HG03520 (cell line): ENCODE results near the gene CLDN9.

Experiments
- ATAC-seq: cut with Tn5 transposase; IDR thresholded peaks from one replicate; pipeline ENCODE4 v1.9.1; 2021; ENCODE audit warnings: mild to moderate bottlenecking, moderate library complexity; ENCODE audit not compliant: unreplicated experiment

CLDN9 gene

GRCh38 chr16:3015865-3016521 lies 3.3 kb downstream of the CLDN9 start:
- no peak for ATAC-seq

DNA sequence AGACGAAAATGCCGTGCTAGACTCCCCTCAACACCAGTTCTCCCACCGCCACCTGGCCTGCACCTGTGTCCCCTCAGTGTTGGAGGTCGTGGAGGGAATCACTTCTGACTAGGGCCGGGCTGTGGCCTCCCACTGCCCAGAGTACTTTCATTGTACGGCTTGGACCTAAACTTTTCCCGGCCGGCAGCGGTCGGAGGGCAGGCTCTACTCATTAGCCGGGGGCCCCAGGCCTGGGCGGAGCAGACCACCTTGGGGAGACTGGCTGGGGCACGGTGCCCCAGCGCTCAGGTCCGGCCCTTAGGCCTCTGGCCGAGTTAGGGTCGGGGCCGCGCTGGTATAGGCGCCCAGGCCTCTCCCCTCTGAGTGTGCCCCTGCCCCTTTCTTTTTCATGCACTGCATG lies 4.6 kb downstream of the CLDN9 start:
- ATAC-seq: no peak

DNA sequence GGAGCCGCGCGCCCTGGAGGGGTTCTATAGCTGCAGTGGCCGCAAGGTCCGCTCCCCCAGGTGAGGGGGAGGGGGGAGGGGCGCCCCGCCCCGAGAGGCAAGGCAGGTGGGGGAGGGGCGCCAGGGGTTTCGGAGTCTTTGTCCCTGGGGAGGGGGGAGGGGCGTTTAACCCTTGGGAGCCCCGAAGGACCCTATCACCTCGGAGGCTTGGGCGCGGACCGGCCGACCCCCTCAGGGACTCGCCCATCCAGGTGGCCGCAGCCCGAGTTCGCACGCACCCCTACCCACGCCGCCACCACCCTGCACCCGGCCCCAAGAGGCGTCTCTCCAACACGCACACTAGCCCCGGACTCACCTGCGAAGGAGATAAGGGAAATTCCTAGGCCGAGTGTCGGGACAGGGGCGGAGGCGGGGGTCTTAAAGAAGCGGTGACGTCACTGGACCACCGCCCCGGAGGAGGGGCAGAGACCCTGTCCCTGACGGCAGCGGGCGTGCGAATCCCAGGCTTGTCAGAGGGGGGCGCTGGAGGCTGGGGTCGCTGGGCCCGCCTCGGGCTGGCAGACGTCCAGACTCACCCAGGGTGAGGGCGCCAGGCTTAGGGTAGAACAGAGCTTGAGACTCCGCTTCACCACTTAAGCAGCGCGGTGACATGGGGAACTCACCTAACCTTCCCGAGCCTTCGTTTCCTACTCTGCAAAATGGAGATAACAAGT lies 5.2 kb downstream of the CLDN9 start, which contains the start of gene CLDN6:
CLDN6 (minus strand) TSS at position 390 of the 713 bp plus-strand sequence. CDS start 2,162 bp downstream, outside the sequence.
- ATAC-seq: no peak

- ATAC-seq: no peak
These were observed 7.0 kb downstream of the CLDN9 start for GRCh38 chr16:3019594-3020246.

GRCh38 chr16:3020247-3020603 lies 7.5 kb downstream of the CLDN9 start, which contains the start of gene TNFRSF12A:
Gene TNFRSF12A, plus strand, starts transcription at chr16:3020368. Its CDS starts 30 bp downstream, at chr16:3020398.
- ATAC-seq: no peak

DNA sequence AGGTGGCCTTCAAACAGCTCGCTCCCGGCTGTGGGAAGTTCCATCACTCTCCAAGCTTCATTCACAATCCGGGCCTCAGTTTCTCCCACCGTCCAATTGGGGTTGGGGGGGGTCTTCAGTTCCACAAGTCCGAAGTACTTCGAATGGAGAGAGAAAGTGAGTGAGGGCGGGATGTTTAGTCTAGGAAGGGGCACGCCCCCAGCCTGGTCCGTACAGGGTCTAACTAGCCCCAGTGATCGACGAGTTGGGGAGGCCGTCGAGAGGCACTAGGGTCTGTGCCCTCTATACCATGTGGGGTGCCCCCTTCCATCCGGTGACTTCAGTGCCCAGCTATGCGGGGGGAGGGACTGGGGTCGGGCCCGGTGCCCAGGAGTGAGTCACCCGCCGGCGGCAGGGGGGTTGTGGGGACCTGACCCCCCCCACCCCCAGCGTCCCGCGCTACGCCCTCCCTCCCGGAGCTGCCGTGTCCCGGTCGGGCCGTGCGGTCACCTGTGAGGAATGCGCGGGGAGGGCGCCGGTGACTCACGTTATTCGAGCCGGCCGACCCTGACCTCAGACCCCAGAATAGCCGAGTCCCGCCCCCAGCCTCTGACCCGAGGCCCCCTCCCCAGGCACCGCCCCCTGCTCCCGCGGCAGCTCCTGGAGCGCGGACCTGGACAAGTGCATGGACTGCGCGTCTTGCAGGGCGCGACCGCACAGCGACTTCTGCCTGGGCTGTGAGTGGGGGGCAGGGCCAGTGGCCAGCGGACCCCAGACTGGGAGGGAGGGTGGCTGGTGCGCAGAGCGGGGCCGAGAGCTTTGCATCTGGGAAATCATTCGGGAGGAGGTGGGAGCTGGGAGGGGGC lies 8.1 kb downstream of the CLDN9 start:
- ATAC-seq: no peak

DNA sequence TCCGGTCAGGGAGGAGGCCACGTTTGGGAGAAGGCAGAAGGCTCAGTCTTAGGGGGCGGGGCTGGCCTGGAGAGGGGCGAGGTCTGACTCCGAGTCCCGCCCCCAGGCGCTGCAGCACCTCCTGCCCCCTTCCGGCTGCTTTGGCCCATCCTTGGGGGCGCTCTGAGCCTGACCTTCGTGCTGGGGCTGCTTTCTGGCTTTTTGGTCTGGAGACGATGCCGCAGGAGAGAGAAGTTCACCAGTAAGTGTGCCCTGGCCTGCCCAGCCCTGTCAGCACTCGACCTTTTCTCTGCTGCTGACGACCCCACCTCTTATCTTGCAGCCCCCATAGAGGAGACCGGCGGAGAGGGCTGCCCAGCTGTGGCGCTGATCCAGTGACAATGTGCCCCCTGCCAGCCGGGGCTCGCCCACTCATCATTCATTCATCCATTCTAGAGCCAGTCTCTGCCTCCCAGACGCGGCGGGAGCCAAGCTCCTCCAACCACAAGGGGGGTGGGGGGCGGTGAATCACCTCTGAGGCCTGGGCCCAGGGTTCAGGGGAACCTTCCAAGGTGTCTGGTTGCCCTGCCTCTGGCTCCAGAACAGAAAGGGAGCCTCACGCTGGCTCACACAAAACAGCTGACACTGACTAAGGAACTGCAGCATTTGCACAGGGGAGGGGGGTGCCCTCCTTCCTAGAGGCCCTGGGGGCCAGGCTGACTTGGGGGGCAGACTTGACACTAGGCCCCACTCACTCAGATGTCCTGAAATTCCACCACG lies 8.9 kb downstream of the CLDN9 start:
- no peak for ATAC-seq

- no peak for ATAC-seq
These were observed 9.5 kb downstream of the CLDN9 start for GRCh38 chr16:3022208-3022683.

DNA sequence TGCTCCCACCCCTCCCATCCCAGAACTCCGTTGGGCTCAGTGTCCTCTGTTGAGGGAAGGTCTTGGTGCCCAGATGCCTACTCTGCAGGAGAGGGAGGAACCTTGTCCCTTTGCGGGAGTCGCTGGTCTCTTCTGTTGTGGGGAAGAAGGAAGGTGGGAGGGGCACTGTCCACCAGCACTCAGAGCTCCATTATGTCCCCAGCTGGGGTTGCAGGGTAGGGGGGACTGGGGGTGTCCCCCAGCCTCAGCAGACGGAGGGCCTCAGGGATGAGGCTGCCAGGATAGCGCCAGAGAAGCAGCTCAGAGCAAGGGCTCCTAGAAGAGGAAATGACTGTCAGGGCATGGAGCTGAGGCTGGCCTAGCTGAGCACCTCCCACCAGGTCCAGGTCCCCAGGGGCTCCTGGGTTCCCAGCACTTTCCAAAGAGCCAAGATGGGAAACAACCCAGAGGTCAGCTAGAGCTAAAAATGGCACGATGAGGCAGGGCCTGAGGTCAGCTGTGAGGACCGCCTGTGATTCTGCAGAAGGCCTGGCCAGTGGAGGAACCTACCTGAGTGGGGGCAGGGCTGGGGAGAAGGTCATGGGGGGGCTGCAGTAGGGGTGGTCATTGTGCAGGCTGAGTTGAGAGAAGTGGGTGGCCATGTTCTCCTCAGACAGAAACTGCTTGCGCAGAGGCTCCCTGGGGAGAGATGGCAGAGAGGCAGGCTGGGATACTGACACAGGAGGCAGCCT lies 10.1 kb downstream of the CLDN9 start:
- ATAC-seq: no peak

- no peak for ATAC-seq
These were observed 10.6 kb downstream of the CLDN9 start for GRCh38 chr16:3023415-3023668.

DNA sequence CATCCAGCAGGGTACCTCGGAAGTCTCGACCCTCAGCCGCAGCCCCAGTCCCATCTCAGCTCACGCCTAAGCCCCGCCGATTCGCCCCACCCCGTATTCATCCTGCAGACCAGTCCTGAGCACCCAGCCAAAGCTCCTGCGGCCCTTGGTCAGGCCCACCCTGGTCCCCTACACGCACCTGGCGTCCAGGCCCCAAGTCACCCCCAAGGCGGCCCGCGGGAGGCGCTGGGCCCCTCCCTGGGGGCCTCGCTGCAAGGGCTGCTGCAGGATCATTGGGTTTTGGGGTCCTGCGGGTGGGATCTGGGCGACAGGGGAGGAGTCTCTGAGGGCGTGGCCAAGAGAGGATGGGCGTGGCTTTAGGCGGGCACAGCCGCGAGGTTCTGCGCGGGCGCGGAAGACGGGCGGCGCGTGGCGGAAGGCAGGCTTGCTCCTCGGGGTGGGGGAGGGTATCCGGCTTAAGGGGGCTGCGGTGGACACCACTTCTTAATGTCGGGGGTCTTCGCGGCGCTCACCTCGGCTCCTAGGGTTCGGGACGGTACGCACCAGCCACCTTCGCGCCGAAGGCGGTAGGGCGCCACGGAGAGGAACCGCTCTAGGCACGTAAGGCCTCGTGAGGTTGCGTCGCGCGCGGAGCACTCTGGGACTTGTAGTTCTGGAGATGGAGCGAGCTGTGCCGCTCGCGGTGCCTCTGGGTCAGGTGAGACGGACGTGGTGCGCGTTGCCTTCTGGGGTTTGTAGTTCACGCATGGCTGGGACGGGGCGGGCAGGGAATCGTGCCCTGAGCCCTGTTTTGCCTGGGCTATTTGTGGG lies 11.2 kb downstream of the CLDN9 start, which contains the start of the genes HCFC1R1 and THOC6:
HCFC1R1 (minus strand) TSS at position 274 of the 810 bp plus-strand sequence; CDS start at position 273, 1 bp downstream.
THOC6 (plus strand) TSS at position 367 of the 810 bp plus-strand sequence; CDS start at position 659, 292 bp downstream.
- ATAC-seq: peak; percentile 78

DNA sequence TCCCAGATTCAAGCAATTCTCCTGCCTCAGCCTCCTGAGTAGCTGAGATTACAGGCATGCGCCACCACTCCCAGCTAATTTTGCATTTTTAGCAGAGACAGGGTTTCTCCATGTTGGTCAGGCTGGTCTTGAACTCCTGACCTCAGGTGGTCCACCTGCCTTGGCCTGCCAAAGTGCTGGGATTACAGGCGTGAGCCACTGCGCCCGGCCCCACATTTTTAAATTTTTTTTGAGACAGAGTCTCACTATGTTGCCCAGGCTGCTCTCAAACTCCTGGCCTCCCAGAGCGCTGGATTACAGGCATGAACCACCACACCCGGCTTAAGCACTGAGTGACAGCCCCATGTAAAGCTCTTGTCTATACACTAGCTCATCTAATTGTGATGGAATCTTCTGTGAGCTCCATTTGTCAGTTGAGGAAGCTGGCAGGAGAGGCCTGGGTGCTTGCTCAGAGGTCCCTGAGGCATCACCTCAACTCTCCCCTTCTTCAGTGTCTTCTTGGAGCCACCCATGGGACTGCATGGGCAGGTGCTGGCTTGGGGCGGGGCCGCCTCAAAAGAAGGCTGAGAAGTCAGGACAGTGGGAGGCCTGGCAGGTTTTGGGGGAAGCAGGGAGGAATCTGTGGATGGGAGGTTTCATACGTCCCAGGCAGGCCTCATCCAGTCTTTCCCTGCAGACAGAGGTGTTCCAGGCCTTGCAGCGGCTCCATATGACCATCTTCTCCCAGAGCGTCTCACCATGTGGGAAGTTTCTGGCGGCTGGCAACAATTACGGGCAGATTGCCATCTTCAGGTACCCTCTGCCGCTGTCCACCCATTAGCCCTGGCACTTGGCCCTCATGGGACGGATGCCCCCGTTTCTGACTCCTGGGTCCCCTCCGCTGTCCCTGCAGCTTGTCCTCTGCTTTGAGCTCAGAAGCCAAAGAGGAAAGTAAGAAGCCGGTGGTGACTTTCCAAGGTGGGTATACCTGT lies 12.6 kb downstream of the CLDN9 start:
- ATAC-seq: no peak

DNA sequence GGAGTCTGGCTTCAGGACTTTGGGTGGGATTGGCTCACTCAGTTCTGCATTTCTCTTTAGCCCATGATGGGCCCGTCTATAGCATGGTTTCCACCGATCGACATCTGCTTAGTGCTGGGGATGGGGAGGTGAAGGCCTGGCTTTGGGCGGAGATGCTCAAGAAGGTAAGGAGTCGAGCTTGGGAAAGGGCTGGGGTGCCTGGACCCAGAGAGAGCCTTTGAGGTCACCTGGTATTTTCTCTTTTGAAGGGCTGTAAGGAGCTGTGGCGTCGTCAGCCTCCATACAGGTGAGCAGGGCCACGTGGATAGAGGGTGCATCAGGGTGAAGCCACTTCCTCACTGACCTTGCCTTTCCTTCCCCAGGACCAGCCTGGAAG lies 13.3 kb downstream of the CLDN9 start:
- no peak for ATAC-seq

GRCh38 chr16:3026609-3027488 lies 14.1 kb downstream of the CLDN9 start:
- ATAC-seq: no peak

- ATAC-seq: no peak
These were observed 14.7 kb downstream of the CLDN9 start for GRCh38 chr16:3027489-3027795.

GRCh38 chr16:3027983-3028715 lies 15.4 kb downstream of the CLDN9 start:
- no peak for ATAC-seq
